Loucy (cell line): ENCODE measurements around the gene TNFAIP8L2.

Source experiments
- H2AFZ ChIP-seq: fragments of 200-600 bp; sonication (generic); 2 replicates; pipeline ENCODE4 v1.6.0; 2016; ENCODE audit warnings: antibody characterized with exemption, mild to moderate bottlenecking, low read length, moderate library complexity
- H3F3A ChIP-seq: fragments of 200-600 bp; 2 replicates; pipeline ENCODE4 v1.6.0; 2016; ENCODE audit warnings: antibody characterized with exemption, low read depth, mild to moderate bottlenecking
- H3K27me3 ChIP-seq: fragments of 200-600 bp; sonication (generic); 2 replicates; pipeline ENCODE4 v1.6.1; 2014; ENCODE audit warnings: low read length, mild to moderate bottlenecking; ENCODE audit not compliant: insufficient read depth, poor library complexity, severe bottlenecking
- H3K36me3 ChIP-seq: fragments of 200-600 bp; sonication (generic); 2 replicates; pipeline ENCODE4 v1.6.1; 2016; ENCODE audit warnings: low read length; ENCODE audit not compliant: insufficient read depth
- H3K4me1 ChIP-seq: fragments of 200-600 bp; sonication (generic); 2 replicates; pipeline ENCODE4 v1.5.1; 2014; ENCODE audit warnings: low read length, mild to moderate bottlenecking; ENCODE audit not compliant: insufficient read depth, poor library complexity, severe bottlenecking
- H3K4me2 ChIP-seq: fragments of 200-600 bp; sonication (generic); 2 replicates; pipeline ENCODE4 v1.6.0; 2014; ENCODE audit warnings: antibody characterized with exemption, low read length, low read depth, mild to moderate bottlenecking; ENCODE audit not compliant: poor library complexity, severe bottlenecking
- H3K4me3 ChIP-seq: fragments of 200-600 bp; sonication (generic); 2 replicates; pipeline ENCODE4 v1.5.1; 2014; ENCODE audit warnings: low read length, mild to moderate bottlenecking, mixed read lengths; ENCODE audit not compliant: poor library complexity, severe bottlenecking
- H3K79me2 ChIP-seq: fragments of 200-600 bp; sonication (generic); 2 replicates; pipeline ENCODE4 v1.6.1; 2014; ENCODE audit warnings: low read length; ENCODE audit not compliant: insufficient read depth
- H3K9ac ChIP-seq: fragments of 200-600 bp; sonication (generic); 2 replicates; pipeline ENCODE4 v1.6.0; 2014; ENCODE audit warnings: mild to moderate bottlenecking, low read depth, low read length, moderate library complexity; ENCODE audit not compliant: poor library complexity, severe bottlenecking
- H3K9me2 ChIP-seq: fragments of 200-600 bp; sonication (generic); replicated peaks from 2 replicates; pipeline ENCODE4 v1.6.1; 2016; ENCODE audit warnings: low read depth, low read length, mixed read lengths
- H3K9me3 ChIP-seq: fragments of 200-600 bp; sonication (generic); 2 replicates; pipeline ENCODE4 v1.6.1; 2014; ENCODE audit warnings: mild to moderate bottlenecking, antibody characterized with exemption, low read length, low read depth; ENCODE audit not compliant: insufficient read depth
- H4K20me1 ChIP-seq: fragments of 200-600 bp; sonication (generic); 2 replicates; pipeline ENCODE4 v1.6.0; 2014; ENCODE audit warnings: antibody characterized with exemption, low read length, mild to moderate bottlenecking; ENCODE audit not compliant: insufficient read depth, poor library complexity, severe bottlenecking
- CTCF ChIP-seq: fragments of 200-600 bp; sonication (generic); conservative IDR thresholded peaks from 2 replicates; pipeline ENCODE4 v1.5.1; 2014; ENCODE audit warnings: mild to moderate bottlenecking, antibody characterized with exemption, low read length
- EZH2phosphoT487 ChIP-seq: fragments of 200-600 bp; IDR thresholded peaks from 2 replicates; pipeline ENCODE4 v1.6.1; 2018; ENCODE audit warnings: antibody characterized with exemption, mild to moderate bottlenecking, moderate library complexity, borderline replicate concordance

The TNFAIP8L2 gene

DNA sequence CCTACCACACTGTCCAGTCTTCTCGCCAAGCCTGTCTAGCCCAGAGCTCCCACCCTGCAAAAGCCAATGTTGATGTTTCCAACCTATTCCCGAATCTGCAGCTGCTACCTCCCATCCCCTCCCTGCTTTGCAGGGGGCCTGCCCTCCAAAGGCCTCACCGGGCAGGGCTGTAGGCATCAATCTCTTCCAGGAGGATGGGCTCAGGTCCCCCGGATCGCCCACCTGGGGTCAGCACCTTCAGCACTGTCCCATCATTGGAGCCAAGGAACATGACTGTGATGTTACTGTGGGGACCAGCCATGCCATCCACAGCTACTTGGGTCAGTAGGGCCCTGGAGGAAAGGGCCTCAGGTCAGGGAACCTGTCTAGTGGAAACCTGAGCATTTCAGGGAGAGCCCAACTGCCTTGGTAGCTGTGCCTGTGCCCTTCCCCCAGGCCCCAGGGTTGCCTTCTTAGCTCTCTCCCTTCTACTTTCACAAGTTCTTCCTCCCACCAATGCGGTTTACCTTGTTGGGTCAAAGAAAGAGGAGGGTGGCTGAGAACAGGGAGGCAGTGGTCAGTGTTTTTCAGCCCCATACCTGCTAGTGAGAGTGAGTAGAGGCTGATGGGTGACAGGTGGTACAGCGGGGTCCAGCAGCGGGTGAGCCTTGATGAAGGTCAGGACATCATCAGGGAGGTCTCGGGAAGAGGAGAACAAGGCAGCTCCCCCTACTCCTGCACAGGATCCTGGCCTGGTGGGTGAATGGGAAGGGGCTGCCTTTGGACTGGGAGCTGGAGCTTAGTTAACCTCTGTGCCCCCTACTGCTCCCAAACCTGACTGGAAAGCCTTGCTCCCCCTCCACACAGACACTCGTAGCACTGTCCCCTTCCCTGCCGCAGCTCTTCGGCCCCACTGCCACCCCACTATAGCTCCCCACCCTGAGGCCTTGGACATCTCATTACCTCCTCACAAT lies 20.7 kb upstream of the TNFAIP8L2 start:
- Histone ChIP-seq H3K4me1 (no peaks in the 10 kb centered on the region), H3K9ac (no peak overlapping the region), H3K27me3 (no peaks in the 10 kb centered on the region), H2AFZ (no peak overlapping the region), H3K9me2 (no peaks in the 10 kb centered on the region), H3K36me3 (no peaks in the 10 kb centered on the region), H3K79me2 (no peaks in the 10 kb centered on the region), H3K9me3 (no peaks in the 10 kb centered on the region), H3K4me3 (no peak overlapping the region), H4K20me1 (no peaks in the 10 kb centered on the region), H3K4me2 (no peak overlapping the region), H3F3A (no peaks in the 10 kb centered on the region)
- TF ChIP-seq EZH2phosphoT487 (no peak), CTCF (peak; percentile 53)

DNA sequence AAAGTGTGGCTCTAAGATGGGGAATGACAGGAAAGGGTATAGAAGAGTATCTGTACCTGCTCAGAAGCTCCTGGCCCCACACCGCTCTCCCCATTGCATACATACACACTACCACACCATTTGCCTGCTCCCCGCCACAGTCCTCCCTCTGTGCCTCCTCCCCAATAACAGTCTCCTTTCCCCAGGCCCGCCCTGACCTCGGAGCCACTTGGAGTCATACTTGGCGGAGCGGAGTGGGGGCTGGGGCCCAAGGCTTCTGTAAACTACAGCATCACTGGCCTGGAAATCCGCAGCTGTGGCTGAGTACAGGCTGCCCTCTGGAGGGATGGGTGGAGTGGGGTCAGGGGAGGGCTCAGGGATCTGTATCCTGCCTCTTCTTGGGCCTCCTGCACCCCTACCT lies 18.7 kb upstream of the TNFAIP8L2 start:
- Histone ChIP-seq H2AFZ (no peak overlapping the region), H4K20me1 (no peaks in the 10 kb centered on the region), H3K9ac (no peak overlapping the region), H3K4me1 (no peaks in the 10 kb centered on the region), H3K4me2 (no peak overlapping the region), H3F3A (no peaks in the 10 kb centered on the region), H3K9me2 (no peaks in the 10 kb centered on the region), H3K79me2 (no peaks in the 10 kb centered on the region), H3K36me3 (no peaks in the 10 kb centered on the region), H3K4me3 (no peak overlapping the region), H3K27me3 (no peaks in the 10 kb centered on the region), H3K9me3 (no peaks in the 10 kb centered on the region)
- no peak for TF ChIP-seq EZH2phosphoT487
- TF ChIP-seq CTCF, result no peak

GRCh38 chr1:151142411-151143056 lies 13.9 kb upstream of the TNFAIP8L2 start:
- no peak overlapping the region for H2AFZ ChIP-seq
- H3K36me3 ChIP-seq, result no peaks in the 10 kb centered on the region

More at GRCh38 chr1:151142411-151143056, 13.9 kb upstream of the TNFAIP8L2 start:
- H3K4me1 ChIP-seq, result peaks cover 7% of the 10 kb centered on the region
- TF ChIP-seq CTCF (no peak), EZH2phosphoT487 (no peak)
- no peaks in the 10 kb centered on the region for H3K9me2 ChIP-seq
- H3K9me3 ChIP-seq, result no peaks in the 10 kb centered on the region
- no peaks in the 10 kb centered on the region for H3F3A ChIP-seq
- no peak overlapping the region for H3K9ac ChIP-seq
- H3K79me2 ChIP-seq, result no peaks in the 10 kb centered on the region
- H3K4me3 ChIP-seq, result no peak overlapping the region
- no peak overlapping the region for H3K4me2 ChIP-seq
- H4K20me1 ChIP-seq, result no peaks in the 10 kb centered on the region
- H3K27me3 ChIP-seq, result peaks cover 11% of the 10 kb centered on the region
